HG02981 (cell line): ENCODE results near the gene ADAMTSL4.

Source experiments
- ATAC-seq: cut with Tn5 transposase; IDR thresholded peaks from one replicate; pipeline ENCODE4 v1.9.1; 2021; ENCODE audit warnings: mild to moderate bottlenecking, moderate library complexity; ENCODE audit not compliant: unreplicated experiment

ADAMTSL4 gene

DNA sequence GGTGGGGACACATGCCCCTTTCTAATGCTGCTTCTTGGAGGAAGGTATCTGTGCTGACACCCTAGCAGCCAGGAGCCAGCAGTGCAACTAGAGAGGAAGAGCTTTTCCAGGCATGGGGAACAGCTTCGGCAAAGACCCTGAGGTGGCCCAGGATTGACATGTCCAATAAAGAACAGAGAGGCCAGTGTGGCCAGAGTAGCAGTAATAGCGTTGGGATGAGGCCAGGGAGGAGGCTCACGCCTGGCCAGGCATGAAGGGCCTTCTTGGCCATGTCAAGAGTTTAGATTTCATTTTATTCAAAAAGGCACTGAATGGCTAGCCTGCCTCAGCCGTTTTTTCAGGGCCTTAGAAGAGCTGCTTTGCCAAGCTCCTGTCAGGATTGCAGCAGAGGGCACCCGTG lies 16.3 kb upstream of the ADAMTSL4 start:
- ATAC-seq = no peak

DNA sequence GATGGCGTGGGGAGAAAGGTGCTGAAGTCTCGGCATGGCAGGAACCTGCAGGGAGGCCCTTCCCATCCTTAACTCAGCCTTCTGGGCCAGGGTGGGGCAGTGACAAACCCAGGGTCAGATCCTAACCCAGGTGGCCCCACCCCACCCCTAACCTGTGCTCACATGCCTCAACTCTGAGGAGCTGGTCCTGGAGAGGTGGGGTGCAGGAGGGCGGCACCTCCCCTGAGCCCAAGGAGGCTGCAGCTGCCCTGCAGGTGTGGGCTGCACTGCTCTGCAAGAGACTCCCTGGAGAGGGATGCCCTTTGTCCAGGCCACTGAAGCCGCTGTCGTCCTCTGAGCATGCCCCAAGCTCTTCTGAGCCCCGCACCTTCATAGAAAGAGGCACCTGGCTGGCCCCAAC lies 15.2 kb upstream of the ADAMTSL4 start:
- ATAC-seq = no peak

DNA sequence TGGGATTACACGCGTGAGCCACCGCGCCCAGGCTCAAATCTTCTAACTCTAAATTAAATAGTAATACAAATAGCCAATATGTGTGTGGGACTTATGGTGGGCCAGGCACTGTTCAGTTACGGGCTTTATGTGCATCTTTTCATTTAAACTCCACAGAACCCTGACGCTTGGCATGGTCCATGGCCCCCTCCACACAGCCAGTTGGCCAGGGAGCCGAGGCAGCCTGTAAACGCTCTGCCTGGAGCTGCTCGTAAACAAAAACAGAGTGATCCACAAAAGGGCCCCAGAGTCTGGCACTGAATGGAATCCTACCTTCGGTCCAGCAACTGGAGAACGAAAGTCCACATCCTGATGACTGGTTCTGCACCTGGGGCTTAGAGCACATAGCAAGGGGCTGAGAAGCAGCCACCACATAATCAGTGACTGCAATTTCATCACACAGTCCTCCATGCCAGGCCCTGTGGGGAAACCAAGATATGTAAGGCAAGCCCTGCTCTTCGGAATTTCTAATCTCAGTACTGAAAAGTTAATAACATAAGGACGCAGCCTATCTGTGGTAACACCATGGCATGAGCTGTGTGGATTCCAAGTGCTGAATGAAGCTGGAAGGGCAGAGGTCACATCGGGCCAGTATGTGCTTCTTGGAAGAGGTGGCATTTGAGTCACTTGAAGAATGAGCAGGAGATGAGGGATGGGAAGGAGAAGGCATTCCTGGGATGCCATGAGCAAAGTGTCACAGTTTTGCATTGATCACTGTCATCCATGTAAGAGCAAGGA lies 13.5 kb upstream of the ADAMTSL4 start:
- no peak for ATAC-seq

DNA sequence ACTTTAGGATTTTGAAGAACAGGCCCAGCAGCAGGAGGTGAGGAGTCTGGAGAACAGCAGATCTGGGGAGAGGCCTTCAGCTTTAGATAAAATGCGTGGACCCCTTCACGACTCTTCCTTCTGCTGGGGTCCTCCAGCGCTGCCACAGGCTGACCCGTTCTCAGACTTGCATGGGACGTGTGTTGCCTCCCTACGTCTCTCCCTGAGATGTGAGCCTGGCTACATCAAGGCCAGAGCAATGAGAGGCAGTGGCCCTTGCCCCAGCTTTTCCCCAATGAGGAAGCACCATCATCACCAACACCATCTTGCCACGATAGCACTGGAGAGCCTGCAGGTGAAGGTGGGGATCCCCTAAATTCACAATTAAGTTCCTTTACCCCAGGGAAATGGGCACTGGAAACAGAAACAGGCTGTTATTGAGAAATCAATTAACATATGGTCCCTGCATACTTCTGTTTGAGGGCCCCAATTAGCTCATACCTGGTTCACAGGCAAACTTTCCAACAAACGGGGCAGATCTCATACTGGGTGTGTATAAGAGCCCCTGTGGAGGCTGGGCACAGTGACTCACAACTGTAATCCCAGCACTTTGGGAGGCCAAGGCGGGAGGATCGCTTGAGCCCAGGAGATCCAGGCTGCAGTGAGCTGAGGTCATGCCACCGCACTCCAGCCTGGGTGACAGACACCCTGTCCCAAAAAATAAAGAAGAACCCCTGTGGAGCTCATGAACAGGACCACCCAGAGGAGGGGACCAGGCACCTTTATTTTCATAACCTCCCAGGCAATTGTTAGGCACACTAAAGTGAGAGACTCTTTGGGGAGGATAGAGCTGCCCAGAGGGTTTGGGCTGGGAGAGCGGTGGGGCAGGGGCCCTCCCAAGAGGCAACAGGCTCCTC lies 12.1 kb upstream of the ADAMTSL4 start:
- ATAC-seq = no peak

DNA sequence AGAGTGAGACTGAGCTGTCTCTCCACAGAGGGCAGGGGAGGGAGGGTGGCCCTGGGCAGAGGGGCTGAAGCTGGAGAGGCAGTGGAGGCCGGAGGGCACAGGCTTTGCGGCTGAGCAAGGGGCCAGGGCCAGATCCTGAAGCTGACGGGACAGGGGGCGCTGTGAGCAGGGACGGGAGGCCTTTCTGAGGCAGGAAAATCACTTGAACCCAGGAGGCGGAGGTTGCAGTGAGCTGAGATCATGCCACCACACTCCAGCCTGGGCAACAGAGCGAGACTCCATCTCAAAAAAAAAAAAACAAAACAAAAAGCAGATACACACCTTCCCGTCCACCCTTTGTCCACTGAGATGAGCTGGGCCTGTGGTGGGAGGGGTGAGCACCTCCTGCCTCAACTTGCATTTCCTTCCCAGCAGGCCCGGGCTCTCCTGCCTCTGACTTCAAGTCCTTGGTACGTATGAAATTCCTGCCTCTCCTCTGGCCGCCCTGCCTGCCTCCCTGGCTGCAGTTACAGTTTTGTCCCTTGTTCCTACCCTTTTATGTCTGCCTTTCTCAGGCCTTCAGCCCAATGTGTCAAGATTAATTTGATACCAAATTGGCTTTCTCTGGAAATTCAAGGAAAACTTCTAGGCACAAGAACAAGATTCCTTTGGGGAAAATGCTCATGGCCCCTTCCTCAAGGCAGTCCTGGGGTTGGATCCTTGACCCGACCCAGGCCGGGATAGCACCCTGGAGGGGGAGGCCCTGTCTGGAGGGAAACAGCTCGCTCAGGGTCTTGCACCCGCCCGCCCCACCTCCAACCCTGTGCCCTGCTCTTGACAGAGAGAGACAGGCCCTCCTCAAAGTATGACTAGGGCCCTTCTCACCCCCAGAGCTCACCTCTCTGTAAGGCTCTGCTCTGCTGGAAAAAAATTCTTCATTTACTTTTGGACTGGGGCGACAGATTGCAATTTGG lies 11.2 kb upstream of the ADAMTSL4 start:
- no peak for ATAC-seq

DNA sequence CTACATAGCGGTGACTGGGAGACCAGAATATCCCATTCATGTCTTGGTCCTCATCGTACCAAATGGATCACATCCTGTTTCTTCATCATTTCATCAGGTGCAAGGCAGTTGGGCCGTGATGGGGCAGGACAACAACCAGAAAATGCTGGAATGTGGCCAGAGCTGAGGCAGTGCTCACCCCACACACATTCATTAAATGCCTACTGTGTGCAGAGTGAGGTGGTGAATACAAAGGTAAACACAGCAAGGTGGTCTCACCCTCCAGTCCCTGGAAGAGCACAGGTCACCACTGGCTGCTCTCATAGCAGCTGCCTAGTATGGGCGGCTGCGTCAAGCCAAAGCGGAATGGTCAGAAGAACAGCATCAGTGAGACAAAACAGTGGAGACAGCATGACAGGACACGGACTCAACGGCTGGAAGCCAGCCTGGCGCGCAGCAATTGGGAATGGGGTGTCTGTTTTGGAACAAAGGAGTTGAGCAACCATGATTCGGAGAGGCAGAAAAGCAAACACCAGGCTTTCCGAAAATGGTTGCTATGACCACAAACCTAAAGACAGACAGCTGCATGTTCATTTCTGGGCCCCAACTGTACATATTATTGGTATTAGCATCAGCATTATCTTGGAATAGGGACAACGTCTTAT lies 5.6 kb upstream of the ADAMTSL4 start:
- no peak for ATAC-seq

DNA sequence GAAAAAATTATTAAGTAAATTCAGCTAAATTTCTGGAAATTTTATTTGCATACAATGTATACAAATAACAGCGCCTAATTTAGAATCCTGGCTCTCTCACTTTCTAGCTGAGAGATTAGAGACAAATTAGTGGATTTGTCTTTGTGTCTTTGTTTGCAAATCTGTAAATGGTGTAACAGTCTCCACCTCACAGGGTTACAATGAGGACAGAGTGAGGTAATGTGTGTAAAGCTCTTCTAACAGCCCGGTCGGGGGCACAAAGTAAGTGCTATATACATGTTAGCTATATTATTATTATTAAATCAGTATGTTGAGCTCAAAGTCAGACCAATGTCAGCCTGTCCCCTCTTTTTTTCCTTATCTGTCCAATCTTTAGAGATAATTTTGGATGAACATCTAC lies 5.0 kb upstream of the ADAMTSL4 start:
- ATAC-seq = no peak

DNA sequence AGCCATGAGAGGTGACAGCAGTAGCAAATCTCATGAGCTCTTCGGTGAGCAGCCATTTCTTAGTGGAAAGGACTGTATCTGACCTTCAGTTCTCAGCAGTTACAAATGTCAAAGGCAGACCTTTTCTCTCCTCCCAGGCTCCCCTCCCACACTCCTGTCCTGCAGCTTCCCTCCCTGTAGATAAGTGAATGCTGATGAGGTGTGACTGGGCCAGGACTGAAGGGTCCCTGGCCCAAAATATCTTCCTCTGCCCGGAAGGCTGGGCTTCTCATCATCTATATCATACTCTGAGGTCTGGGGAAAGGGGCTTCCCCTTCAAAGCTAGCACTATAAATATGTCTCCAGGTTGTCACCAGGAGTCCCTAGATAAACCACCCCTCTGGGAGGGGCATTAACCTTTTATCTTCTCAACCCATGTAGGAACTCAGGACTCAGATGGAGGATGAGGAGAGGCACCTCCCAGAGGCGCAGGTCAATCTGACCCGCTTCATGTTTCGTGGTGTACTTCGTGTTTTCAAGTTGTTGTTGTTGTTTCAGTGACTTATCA lies 3.6 kb upstream of the ADAMTSL4 start:
- no peak for ATAC-seq

DNA sequence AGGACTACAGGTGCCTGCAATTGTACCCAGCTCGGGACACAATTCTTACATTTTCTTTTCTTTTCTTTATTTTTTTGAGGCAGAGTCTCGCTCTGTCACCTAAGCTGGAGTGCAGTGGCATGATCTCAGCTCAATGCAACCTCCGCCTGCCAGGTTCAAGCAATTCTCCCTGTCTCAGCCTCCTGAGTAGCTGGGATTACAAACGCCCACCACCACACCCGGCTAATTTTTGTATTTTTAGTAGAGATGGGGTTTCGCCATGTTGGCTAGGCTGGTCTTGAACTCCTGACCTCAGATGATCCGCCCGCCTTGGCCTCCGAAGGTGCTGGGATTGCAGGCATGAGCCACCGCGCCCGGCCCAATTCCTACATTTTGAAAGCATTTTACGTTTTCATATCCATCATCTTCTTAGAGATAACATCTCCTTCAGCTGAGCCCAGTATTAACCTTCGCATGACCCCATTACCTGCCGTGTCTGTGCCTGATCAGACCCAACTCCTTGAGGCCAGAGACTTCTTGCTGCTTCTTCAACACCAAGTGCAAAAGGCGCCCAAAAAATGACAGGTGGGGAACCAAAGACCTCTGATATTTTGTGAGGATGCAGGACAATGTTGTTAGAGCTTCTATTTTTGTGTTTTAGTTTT lies 2.8 kb upstream of the ADAMTSL4 start:
- ATAC-seq = no peak

DNA sequence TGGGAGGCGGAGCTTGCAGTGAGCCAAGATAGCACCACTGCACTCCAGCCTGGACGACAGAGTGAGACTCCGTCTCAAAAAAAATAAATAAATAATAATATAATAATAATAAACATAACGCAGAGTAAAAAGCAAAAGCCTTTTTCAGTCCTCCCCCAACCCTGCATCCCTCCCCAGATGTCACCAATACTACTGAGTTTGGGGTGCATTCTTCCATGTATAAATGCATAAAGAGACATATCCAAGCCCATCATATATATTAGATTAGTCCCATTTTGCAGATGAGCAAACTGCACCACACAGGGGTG lies 930 bp upstream of the ADAMTSL4 start:
- ATAC-seq = no peak

DNA sequence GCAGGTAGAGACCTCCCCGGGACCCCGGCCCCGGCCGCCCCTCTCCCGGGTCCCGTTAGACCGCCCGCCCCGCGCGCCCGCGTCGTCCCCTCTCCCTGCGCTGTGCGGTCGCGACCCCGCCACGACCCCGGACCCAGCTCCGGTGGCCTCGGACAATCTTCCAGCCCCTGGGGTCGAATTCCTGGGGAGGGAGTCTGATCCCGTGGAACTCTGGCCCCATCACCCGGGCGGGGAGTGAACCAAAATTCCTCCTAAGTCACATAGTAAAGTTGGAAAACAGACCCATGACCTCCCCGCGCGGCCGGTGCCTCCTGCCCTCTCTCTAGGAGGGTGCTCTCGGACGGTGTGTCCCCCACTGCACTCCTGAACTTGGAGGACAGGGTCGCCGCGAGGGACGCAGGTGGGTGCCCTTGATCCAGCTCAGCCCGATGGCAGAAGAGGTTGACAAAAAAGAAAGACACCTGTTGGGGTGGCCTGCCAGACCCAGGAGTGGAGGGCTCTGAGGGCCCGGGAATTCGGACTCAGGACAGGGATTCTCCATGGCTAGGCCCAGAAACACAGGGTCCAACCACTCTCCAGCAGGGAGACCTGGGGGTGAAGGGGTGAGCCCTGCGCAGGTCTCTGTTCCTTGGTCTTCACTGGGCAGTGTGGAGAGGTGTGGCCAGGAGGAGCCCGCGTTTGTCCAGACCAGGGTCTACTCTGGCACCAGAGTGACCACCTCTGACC lies 451 bp downstream of the ADAMTSL4 start:
- no peak for ATAC-seq

DNA sequence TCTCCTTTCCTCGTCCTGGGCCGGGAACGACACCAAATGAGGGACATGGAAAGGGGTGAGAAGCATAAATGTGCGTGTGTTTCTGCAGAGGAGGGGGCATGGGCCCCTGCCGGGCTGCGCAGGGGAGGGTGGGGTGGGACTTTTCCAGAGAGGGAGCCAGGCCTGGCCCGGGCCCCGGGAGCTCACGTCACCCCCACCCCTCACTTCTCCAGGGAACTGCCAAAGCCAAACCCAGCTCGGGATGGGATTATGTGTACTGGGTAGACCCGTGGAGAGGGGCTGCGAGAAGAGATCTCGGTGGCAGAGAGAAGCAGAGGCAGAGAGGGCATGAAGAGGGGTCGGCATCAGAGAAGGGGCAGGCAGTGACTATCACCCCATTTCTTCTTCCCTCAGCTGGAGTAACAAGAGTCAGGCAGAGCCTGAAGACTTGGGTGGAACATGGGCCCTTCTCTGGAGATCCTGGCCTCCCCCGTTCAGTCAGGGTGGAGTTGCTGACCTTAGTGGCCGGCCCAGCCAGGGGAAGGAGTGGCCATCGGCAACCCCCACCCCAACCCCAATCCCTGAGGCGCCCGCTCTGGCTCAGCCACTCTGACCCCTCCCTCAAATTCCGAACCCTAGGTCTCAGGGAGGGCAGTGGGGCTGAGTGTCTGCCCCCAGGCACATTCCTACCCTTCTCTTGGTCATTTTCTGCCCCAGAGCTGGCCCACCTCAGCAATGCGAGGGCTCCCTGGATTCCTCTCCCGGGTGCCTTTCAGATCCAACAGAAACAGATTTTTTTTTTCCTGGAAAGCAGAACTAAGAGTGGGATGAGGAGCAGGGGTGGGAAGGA lies 1.2 kb downstream of the ADAMTSL4 start:
- ATAC-seq = no peak

DNA sequence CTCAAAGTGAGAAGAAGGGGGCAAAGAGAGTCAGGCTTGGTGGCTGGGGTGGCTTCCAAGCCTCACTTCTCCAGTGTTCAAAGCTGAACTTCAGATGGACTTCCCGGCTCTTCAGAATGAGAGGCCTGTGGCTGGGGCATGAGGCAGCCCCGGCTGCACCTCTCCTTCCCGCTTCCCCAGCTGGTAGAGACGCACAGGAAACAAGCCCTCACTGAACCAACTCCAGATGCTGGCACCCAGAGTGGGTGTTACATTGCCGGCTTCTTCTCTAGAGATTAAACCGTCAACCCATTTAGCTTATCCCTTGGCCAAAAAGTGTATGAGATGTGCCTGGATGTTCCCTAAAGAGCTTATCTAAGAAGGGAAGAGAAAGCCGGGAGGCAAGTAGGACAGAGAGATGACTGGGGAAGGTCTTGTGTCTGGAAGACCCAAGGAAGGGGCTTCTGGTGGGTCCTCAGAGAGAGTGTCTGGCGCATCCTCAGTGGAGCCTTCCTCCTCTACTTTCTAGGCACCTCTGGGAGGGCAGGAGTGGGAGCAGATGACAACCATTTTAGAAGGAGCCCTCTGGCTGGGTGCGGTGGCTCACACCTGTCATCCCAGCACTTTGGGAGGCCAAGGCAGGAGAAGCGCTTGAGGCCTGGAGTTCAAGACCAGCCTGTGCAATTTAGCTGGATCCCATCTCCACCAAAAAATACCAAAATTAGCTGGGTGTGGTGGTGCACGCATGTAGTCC lies 2.0 kb downstream of the ADAMTSL4 start:
- no peak for ATAC-seq

DNA sequence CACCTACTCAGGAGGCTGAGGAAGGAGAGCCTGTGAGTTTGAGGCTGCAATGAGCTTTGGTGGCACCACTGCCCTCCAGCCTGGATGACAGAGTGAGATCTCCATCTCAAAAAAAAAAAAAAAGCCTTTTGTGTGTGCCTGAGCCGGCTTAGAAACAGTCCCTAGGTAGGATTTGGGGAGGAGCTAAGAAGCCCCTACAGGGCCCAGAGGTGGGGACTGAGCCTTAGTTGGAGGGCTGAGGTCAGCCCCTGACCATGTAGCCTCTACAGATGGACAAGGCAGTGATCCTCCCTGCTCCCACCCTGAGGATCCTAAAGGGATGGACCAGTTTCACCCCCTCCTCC lies 2.5 kb downstream of the ADAMTSL4 start:
- no peak for ATAC-seq

DNA sequence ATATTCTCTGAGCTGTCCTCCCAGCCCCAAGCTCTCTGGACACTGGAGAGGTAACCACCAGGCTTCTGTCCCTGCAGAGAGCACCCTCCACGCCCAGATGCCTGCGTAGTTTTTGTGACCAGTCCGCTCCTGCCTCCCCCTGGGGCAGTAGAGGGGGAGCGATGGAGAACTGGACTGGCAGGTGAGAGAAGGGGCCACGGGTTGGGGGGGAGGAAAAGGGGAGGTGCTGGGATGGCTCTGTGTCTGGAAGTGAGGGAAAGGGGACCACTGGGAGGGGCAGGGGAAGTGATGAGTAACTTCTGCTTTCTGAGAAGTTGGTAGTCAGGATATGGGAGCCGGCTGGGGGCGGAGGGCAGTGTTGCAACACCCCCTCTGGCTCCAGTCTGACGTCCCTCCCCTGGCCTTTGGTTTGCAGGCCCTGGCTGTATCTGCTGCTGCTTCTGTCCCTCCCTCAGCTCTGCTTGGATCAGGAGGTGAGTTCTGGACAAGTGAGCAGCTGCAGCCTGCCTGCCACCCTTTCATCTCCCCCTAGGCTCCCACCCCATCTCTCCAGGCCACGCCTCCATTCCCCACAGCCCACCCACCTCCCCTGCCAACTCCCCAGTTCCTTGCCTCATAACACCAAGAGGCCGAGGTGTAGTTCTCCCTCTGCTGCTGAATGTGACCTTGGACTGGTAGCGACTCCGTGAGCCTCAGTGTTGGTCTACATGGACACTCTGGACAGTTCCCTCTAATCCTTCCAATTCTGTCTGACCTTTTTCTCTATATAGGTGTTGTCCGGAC lies 3.1 kb downstream of the ADAMTSL4 start:
- no peak for ATAC-seq

DNA sequence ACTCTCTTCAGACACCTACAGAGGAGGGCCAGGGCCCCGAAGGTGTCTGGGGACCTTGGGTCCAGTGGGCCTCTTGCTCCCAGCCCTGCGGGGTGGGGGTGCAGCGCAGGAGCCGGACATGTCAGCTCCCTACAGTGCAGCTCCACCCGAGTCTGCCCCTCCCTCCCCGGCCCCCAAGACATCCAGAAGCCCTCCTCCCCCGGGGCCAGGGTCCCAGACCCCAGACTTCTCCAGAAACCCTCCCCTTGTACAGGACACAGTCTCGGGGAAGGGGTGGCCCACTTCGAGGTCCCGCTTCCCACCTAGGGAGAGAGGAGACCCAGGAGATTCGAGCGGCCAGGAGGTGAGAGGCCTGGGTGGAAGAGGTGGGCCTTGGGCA lies 3.7 kb downstream of the ADAMTSL4 start:
- ATAC-seq = no peak

DNA sequence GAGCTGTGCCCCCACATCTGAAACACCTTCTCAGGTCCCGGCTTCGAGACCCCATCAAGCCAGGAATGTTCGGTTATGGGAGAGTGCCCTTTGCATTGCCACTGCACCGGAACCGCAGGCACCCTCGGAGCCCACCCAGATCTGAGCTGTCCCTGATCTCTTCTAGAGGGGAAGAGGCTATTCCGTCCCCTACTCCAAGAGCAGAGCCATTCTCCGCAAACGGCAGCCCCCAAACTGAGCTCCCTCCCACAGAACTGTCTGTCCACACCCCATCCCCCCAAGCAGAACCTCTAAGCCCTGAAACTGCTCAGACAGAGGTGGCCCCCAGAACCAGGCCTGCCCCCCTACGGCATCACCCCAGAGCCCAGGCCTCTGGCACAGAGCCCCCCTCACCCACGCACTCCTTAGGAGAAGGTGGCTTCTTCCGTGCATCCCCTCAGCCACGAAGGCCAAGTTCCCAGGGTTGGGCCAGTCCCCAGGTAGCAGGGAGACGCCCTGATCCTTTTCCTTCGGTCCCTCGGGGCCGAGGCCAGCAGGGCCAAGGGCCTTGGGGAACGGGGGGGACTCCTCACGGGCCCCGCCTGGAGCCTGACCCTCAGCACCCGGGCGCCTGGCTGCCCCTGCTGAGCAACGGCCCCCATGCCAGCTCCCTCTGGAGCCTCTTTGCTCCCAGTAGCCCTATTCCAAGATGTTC lies 4.3 kb downstream of the ADAMTSL4 start:
- ATAC-seq = no peak
